Subcutaneous adipose tissue (tissue), 4 donors: ENCODE data around the gene SLC22A8. TPM values are rescaled to one million over a fixed set of nuclear protein-coding genes. Genes with fewer than 3 reads are reported as not detected.

Source experiments
- total RNA-seq, 4 donors: library from RNA; depleted of rRNA; stranded (reverse); fragments of >200 nt; gene quantifications; one replicate each; pipeline ENCODE4 v1.1.0, GENCODE V29; 2016
- TF ChIP-seq, protein P1 (sequence below): fragments of 450-650 bp; IDR thresholded peaks from one replicate; pipeline ENCODE4 v1.5.1; 2016; ENCODE audit warnings: low read depth, mild to moderate bottlenecking, control low read depth, antibody characterized with exemption, moderate library complexity

The SLC22A8 gene
- total RNA-seq, 4 donors from 2014 or later, result not detected

DNA sequence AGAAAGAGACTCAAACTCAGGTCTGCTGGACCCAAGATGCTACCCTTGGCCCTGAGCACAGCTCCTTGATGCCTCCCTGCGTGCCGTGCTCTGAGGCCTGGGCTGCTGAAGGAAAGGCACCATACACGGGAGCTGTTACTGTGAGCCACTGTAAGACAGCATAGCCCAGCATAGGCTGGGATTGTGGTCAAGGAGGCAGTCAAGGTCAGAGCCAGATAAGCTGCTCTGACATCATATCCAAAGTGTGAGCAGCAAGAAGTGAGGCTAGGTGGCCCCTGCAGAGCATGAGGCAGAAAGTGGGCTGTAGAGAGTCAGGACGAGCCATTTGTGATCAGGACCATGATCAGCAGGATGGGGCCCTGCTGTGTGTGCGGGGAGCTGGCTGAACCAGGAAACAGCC is 7.7 kb downstream of the SLC22A8 start:
- TF ChIP-seq, protein P1, sequence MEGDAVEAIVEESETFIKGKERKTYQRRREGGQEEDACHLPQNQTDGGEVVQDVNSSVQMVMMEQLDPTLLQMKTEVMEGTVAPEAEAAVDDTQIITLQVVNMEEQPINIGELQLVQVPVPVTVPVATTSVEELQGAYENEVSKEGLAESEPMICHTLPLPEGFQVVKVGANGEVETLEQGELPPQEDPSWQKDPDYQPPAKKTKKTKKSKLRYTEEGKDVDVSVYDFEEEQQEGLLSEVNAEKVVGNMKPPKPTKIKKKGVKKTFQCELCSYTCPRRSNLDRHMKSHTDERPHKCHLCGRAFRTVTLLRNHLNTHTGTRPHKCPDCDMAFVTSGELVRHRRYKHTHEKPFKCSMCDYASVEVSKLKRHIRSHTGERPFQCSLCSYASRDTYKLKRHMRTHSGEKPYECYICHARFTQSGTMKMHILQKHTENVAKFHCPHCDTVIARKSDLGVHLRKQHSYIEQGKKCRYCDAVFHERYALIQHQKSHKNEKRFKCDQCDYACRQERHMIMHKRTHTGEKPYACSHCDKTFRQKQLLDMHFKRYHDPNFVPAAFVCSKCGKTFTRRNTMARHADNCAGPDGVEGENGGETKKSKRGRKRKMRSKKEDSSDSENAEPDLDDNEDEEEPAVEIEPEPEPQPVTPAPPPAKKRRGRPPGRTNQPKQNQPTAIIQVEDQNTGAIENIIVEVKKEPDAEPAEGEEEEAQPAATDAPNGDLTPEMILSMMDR, result no peak

DNA sequence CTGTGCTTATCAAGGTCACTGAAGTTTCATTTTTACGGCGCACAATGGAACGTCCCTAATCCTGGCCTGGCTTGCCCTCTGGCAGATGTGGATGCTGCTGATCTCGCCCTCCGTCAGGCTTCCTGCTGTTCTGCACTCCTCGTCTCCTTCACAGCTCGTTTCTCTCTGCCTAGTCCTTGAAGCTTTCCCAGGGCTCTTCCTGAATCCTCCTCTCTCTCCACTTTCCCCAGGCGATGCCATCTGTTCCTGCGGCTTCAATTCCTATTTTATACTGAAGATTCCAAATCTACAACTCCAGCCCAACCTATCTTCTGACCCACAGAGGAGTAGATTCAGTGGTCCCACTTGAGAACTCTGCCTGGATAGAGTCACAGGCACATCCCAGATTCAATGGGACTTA is 14.2 kb downstream of the SLC22A8 start:
- TF ChIP-seq, protein P1, result no peak

DNA sequence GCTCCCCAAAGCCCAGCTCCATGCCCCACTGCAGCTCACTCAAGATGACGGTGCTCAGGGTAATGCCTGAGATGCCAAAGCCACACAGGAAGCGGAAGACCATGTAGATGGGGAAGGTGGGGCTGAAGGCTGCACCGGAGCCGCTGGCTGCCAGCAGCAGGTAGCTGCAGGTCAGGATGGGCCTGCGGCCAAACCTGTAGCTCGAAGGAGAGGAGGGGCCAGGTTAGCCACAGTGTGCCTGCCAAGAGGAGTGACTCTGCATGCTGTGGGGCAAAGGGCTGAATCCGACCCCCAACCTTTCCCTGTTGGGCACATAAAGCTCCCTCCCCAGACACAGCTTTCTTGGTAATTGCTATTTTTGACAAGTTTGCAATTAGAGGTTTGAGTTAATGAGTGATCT is 16.0 kb downstream of the SLC22A8 start:
- TF ChIP-seq, protein P1, result no peak

DNA sequence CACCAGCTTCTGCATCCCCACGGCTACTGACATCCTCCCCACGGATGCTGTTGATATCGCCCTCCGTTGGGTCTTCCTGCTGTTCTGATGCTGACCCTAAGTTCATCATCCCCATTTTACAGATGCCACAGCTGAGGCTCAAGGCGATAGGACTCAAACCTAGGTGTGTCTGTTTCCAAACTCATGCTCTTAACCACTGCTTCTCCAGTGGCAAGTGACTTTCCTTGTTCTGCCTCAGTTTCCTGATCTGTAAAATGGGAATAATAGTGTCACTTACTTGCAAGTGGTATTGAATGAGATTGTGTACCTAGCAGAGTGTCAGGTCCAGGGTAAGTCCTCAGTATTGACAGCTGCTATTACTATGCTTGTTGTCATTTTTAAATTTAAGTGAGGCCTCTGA is 16.5 kb downstream of the SLC22A8 start:
- TF ChIP-seq, protein P1, result no peak

DNA sequence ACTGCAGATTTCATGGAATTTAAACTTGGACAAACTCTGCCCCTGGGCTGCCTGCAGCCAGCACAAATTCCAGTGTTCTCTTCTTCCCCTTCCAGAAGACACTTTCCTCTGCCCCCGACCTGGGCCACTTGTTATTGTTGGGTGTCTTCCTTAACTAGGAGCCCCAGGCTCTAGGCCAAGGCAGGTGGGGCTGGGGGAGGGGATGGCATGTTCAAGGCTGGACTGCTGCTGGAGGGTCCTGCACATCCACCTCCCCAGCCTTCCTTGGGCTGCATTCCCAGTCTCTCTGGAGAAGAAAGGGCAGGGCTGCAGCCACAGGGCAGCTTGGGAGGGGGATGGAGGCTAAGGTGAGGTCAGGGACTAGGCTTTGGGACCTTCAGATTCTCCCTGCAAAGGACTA is 19.4 kb downstream of the SLC22A8 start:
- TF ChIP-seq, protein P1, result no peak

DNA sequence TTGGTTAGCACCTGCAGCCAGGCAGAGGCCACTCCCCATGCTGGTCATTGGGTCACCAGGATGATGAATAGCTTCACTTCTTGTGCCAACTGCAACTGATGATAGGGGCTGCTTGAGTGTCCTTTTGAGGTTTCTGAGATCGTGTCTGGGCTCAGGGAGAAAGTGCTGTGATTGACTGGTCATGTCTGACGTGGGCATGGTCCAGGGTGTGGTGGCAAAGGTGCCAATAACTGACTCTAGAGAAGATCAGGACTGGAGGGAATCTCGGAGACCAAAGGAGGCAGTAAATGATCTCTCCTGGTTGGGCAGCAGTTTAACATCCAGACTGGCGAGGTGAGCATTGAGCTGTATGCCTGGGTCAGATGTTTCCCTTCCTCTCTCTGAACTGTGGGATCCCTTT is 20.9 kb downstream of the SLC22A8 start:
- TF ChIP-seq, protein P1, result no peak

DNA sequence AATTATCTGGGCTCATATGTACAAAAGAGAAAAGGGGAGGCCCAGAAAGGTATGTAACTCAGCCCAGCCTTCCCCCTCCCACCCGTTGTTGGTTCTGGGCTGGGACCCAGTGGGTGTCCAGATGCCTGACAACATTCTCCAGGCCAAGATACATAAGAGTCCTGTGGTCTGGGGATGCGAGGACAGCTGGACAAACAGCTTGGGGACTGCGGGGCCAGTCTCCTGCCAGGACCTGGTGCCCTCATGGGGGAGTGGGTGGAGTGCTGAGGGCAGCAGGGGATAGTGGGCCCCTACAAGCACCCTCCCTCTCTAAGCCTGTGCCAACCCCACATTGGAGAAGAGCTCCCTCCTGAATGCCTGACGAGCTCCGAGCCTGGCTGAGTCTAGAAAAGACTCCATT is 27.4 kb downstream of the SLC22A8 start:
- TF ChIP-seq, protein P1, result no peak
